ENCODE results near the gene MAU2.

GRCh38 chr19:19300613-19301012 is 20.0 kb upstream of the MAU2 start:
- TF ChIP-seq POLR2AphosphoS5 (IDR thresholded peaks at IDR 0.05; ENCODE audit: low read depth) (no peak), CTCF (conservative IDR thresholded peaks at IDR 0.05; ENCODE audit: low read depth in 2 of 2) (no peak), REST (IDR thresholded peaks at IDR 0.05; ENCODE audit: unreplicated experiment) (no peak), EZH2phosphoT487 (IDR thresholded peaks at IDR 0.05; ENCODE audit: unreplicated experiment) (no peak), EZH2 (IDR thresholded peaks at IDR 0.05; ENCODE audit: low read depth, unreplicated experiment) (no peak), ZNF114 (CRISPR knock-in tag; IDR thresholded peaks at IDR 0.05) (no peak), ZNF462 (CRISPR knock-in tag; IDR thresholded peaks at IDR 0.05) (no peak), JUNB (IDR thresholded peaks at IDR 0.05; ENCODE audit: unreplicated experiment) (no peak), STAT1 (IDR thresholded peaks at IDR 0.05; ENCODE audit: unreplicated experiment) (no peak), ZNF331 (CRISPR knock-in tag; IDR thresholded peaks at IDR 0.05; ENCODE audit: low read depth) (no peak), CREB1 (CRISPR knock-in tag; IDR thresholded peaks at IDR 0.05; ENCODE audit: low read depth) (no peak), NANOG (IDR thresholded peaks at IDR 0.05; ENCODE audit: borderline replicate concordance) (no peak)
